ENCODE results near the gene TMC1. TPM values are rescaled to one million over a fixed set of nuclear protein-coding genes. Genes with fewer than 3 reads are reported as not detected.

The TMC1 gene
- total RNA-seq, 4 donors from 2014 or later, result 0.12 to 0.56 (median 0.13) TPM; not detected in 1

- ATAC-seq (ENCODE audit: low FRiP score) (no peak), DNase-seq (ENCODE audit: low spot score) (no peak)
- TF ChIP-seq, protein P1, sequence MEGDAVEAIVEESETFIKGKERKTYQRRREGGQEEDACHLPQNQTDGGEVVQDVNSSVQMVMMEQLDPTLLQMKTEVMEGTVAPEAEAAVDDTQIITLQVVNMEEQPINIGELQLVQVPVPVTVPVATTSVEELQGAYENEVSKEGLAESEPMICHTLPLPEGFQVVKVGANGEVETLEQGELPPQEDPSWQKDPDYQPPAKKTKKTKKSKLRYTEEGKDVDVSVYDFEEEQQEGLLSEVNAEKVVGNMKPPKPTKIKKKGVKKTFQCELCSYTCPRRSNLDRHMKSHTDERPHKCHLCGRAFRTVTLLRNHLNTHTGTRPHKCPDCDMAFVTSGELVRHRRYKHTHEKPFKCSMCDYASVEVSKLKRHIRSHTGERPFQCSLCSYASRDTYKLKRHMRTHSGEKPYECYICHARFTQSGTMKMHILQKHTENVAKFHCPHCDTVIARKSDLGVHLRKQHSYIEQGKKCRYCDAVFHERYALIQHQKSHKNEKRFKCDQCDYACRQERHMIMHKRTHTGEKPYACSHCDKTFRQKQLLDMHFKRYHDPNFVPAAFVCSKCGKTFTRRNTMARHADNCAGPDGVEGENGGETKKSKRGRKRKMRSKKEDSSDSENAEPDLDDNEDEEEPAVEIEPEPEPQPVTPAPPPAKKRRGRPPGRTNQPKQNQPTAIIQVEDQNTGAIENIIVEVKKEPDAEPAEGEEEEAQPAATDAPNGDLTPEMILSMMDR (IDR thresholded peaks at IDR 0.05), result no peak
Measured at GRCh38 chr9:72773570-72773969, 252.2 kb downstream of the TMC1 start.

DNA sequence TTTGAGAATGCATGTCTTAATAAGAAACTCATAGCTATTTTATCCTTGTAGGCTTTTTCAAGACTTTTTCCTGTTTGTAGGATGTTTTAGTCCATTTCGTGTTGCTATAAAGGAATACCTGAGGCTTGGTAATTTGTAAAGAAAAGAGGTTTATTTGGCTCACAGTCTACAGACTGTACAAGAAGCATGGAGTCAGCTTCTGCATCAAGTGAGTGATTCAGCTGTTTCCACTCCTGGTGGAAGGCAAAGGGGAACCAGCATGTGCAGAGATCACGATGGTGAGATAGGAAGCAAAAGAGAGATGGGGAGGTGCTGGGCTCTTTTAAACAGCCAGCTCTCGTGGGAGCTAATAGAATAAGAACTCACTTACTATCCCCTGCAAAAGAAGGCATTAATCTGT lies 254.2 kb downstream of the TMC1 start:
- ATAC-seq (ENCODE audit: low FRiP score) (no peak), DNase-seq (ENCODE audit: low spot score) (no peak)
- TF ChIP-seq, protein P1 (IDR thresholded peaks at IDR 0.05), result no peak

GRCh38 chr9:72779614-72780013 lies 258.2 kb downstream of the TMC1 start:
- DNase-seq (ENCODE audit: low spot score) (no peak), ATAC-seq (ENCODE audit: low FRiP score) (no peak)
- TF ChIP-seq, protein P1 (IDR thresholded peaks at IDR 0.05), result no peak

DNA sequence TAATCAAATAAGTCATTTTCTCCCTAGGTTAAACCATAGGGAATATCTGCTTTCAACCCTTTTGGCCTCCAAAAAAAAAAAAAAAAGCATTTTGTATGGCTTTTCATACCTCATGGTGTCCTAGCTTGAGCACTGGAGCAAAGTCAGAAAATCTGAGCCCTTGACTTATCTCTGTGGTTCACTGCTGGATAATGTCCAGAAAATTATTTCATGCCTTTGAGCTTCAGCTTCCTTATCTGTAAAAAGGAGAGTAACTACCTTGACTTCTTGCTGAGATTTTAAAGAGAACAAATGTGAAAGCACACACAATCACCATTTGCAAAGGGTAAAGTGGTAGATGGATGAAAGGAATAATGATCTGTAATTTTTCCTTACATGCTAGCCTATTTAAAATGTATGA lies 265.5 kb downstream of the TMC1 start:
- DNase-seq (ENCODE audit: low spot score) (no peak), ATAC-seq (ENCODE audit: low FRiP score) (no peak)
- TF ChIP-seq, protein P1 (IDR thresholded peaks at IDR 0.05), result no peak

GRCh38 chr9:72788966-72789735 lies 267.7 kb downstream of the TMC1 start:
- DNase-seq (ENCODE audit: low spot score), result no peak
- ATAC-seq (ENCODE audit: low FRiP score), result no peak
- TF ChIP-seq, protein P1 (IDR thresholded peaks at IDR 0.05), result no peak

- no peak for DNase-seq (ENCODE audit: low spot score)
- ATAC-seq (ENCODE audit: low FRiP score), result no peak
- TF ChIP-seq, protein P1 (IDR thresholded peaks at IDR 0.05), result no peak
Measured at GRCh38 chr9:72789885-72790284, 268.5 kb downstream of the TMC1 start.

GRCh38 chr9:72790989-72791388 lies 269.6 kb downstream of the TMC1 start:
- ATAC-seq (ENCODE audit: low FRiP score), result no peak
- TF ChIP-seq, protein P1 (IDR thresholded peaks at IDR 0.05), result no peak
- no peak for DNase-seq (ENCODE audit: low spot score)

Measured in omental fat pad (tissue), 4 donors.